Measurements from ENCODE around the gene RPP14. TPM values are rescaled to one million over a fixed set of nuclear protein-coding genes. Genes with fewer than 3 reads are reported as not detected.

RPP14 gene
- total RNA-seq, 1 donor from 2014 or later: 14.2 TPM

- Mint-ChIP-seq H3K27me3 (ENCODE audit: low read depth) (no peaks in the 10 kb centered on the region), H3K4me1 (ENCODE audit: low read depth) (peaks cover 37% of the 10 kb centered on the region), H3K27ac (ENCODE audit: unreplicated experiment) (peak overlapping the region; percentile 97), H3K4me3 (ENCODE audit: unreplicated experiment) (peak overlapping the region; percentile 99), H3K9me3 (ENCODE audit: low read depth) (no peaks in the 10 kb centered on the region), H3K36me3 (ENCODE audit: low read depth) (no peaks in the 10 kb centered on the region)
- DNase-seq (ENCODE audit: low spot score): no peak
- TF ChIP-seq, protein P1, sequence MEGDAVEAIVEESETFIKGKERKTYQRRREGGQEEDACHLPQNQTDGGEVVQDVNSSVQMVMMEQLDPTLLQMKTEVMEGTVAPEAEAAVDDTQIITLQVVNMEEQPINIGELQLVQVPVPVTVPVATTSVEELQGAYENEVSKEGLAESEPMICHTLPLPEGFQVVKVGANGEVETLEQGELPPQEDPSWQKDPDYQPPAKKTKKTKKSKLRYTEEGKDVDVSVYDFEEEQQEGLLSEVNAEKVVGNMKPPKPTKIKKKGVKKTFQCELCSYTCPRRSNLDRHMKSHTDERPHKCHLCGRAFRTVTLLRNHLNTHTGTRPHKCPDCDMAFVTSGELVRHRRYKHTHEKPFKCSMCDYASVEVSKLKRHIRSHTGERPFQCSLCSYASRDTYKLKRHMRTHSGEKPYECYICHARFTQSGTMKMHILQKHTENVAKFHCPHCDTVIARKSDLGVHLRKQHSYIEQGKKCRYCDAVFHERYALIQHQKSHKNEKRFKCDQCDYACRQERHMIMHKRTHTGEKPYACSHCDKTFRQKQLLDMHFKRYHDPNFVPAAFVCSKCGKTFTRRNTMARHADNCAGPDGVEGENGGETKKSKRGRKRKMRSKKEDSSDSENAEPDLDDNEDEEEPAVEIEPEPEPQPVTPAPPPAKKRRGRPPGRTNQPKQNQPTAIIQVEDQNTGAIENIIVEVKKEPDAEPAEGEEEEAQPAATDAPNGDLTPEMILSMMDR (IDR thresholded peaks at IDR 0.05): peak; percentile 68
Observed at GRCh38 chr3:58333206-58334012, 27.4 kb downstream of the RPP14 start.

GRCh38 chr3:58334013-58334321 lies 27.9 kb downstream of the RPP14 start:
- DNase-seq (ENCODE audit: low spot score): no peak
- H3K4me3 Mint-ChIP-seq (ENCODE audit: unreplicated experiment): peak overlapping the region; percentile 99
- peak overlapping the region; percentile 97 for H3K27ac Mint-ChIP-seq (ENCODE audit: unreplicated experiment)
- no peaks in the 10 kb centered on the region for H3K27me3 Mint-ChIP-seq (ENCODE audit: low read depth)
- H3K9me3 Mint-ChIP-seq (ENCODE audit: low read depth): no peaks in the 10 kb centered on the region
- TF ChIP-seq, protein P1 (IDR thresholded peaks at IDR 0.05): no peak
- peaks cover 1% of the 10 kb centered on the region for H3K36me3 Mint-ChIP-seq (ENCODE audit: low read depth)
- peaks cover 37% of the 10 kb centered on the region for H3K4me1 Mint-ChIP-seq (ENCODE audit: low read depth)

DNA sequence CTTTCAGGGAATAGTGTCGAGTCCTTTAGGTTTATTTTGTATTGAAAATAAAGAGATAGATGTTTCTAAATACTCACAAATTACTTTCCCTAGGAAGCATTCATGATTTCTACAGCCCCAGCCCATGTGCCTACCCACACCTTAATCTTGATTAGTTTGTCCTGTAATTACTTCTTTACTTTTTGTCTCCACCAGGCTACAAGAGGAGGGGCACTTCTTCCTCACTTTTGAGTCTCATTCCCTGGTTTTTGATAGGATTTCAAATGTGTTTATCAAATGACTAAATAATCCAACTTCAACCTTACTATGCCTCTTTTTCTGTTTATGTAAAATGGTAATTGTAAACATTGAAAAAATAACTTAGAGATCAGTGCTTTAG lies 28.4 kb downstream of the RPP14 start:
- Mint-ChIP-seq H3K36me3 (ENCODE audit: low read depth) (peaks cover 2% of the 10 kb centered on the region), H3K27me3 (ENCODE audit: low read depth) (no peaks in the 10 kb centered on the region), H3K27ac (ENCODE audit: unreplicated experiment) (peak overlapping the region; percentile 97), H3K4me1 (ENCODE audit: low read depth) (peaks cover 37% of the 10 kb centered on the region), H3K9me3 (ENCODE audit: low read depth) (no peaks in the 10 kb centered on the region), H3K4me3 (ENCODE audit: unreplicated experiment) (peak overlapping the region; percentile 99)
- TF ChIP-seq, protein P1 (IDR thresholded peaks at IDR 0.05): no peak
- no peak for DNase-seq (ENCODE audit: low spot score)

- Mint-ChIP-seq H3K27ac (ENCODE audit: unreplicated experiment) (peak overlapping the region; percentile 97), H3K4me3 (ENCODE audit: unreplicated experiment) (peak overlapping the region; percentile 99), H3K9me3 (ENCODE audit: low read depth) (no peaks in the 10 kb centered on the region), H3K4me1 (ENCODE audit: low read depth) (peaks cover 37% of the 10 kb centered on the region), H3K27me3 (ENCODE audit: low read depth) (no peaks in the 10 kb centered on the region), H3K36me3 (ENCODE audit: low read depth) (peaks cover 2% of the 10 kb centered on the region)
- TF ChIP-seq, protein P1 (IDR thresholded peaks at IDR 0.05): no peak
- no peak for DNase-seq (ENCODE audit: low spot score)
Observed at GRCh38 chr3:58335652-58335947, 29.6 kb downstream of the RPP14 start.

GRCh38 chr3:58336135-58336882 lies 30.3 kb downstream of the RPP14 start:
- Mint-ChIP-seq H3K9me3 (ENCODE audit: low read depth) (no peaks in the 10 kb centered on the region), H3K4me3 (ENCODE audit: unreplicated experiment) (no peak overlapping the region), H3K27me3 (ENCODE audit: low read depth) (no peaks in the 10 kb centered on the region), H3K27ac (ENCODE audit: unreplicated experiment) (peak overlapping the region; percentile 84), H3K4me1 (ENCODE audit: low read depth) (peaks cover 44% of the 10 kb centered on the region), H3K36me3 (ENCODE audit: low read depth) (peaks cover 4% of the 10 kb centered on the region)
- TF ChIP-seq, protein P1 (IDR thresholded peaks at IDR 0.05): no peak
- DNase-seq (ENCODE audit: low spot score): no peak

Data from chondrocyte (in vitro differentiated cells).